ENCODE data around the gene VAPA. TPM values are rescaled to one million over a fixed set of nuclear protein-coding genes. Genes with fewer than 3 reads are reported as not detected.

Gene VAPA
- total and polyA plus RNA-seq, 10 donors, result 53.1 to 290 (median 181) TPM

- Histone ChIP-seq H3K27ac (peak overlapping the region in 4 of 8 donors; percentile 1 to 67 (median 12)), H3K4me3 (no peak overlapping the region), H3K36me3 (no peaks in the 10 kb centered on the region), H3K9me3 (no peaks in the 10 kb centered on the region), H3K4me1 (peaks cover 0 to 15% (median 0%) of the 10 kb centered on the region in 6 donors), H3K27me3 (replicated peaks in 1 of 7) (no peaks in the 10 kb centered on the region)
- WGBS, 5 donors, result 46 to 66% (median 61%) methylated on average over 3 of the region's 3 CpGs
- intact Hi-C loops (cut with DNase I; ENCODE audit: low total_unique reads), result no loop called here
- DNase-seq, result no peak
- TF ChIP-seq POLR2A (IDR thresholded peaks at IDR 0.05), result no peak
- TF ChIP-seq CTCF (IDR thresholded peaks at IDR 0.05 in 8 of 11, conservative IDR thresholded peaks at IDR 0.05 in 3 of 11), result no peak
- no peak for TF ChIP-seq POLR2AphosphoS5 (IDR thresholded peaks at IDR 0.05)
Measured at GRCh38 chr18:9906481-9906880, 7.3 kb upstream of the VAPA start.

- peaks cover 0 to 19% (median 3%) of the 10 kb centered on the region in 6 donors for H3K4me1 ChIP-seq
- no peak overlapping the region for H3K4me3 ChIP-seq
- no peaks in the 10 kb centered on the region for H3K27me3 ChIP-seq (replicated peaks in 1 of 7)
- no peaks in the 10 kb centered on the region for H3K9me3 ChIP-seq
- DNase-seq, result no peak
- no peaks in the 10 kb centered on the region for H3K36me3 ChIP-seq
- intact Hi-C loops (cut with DNase I; ENCODE audit: low total_unique reads), result no loop called here
- H3K27ac ChIP-seq, result no peak overlapping the region
- TF ChIP-seq POLR2A (IDR thresholded peaks at IDR 0.05) (no peak), POLR2AphosphoS5 (IDR thresholded peaks at IDR 0.05) (no peak), CTCF (IDR thresholded peaks at IDR 0.05 in 8 of 11, conservative IDR thresholded peaks at IDR 0.05 in 3 of 11) (no peak)
- WGBS, 5 donors, result 86 to 98% (median 91%) methylated on average over 4 of the region's 4 CpGs
Measured at GRCh38 chr18:9907867-9908266, 5.9 kb upstream of the VAPA start.

- Histone ChIP-seq H3K27ac (peak overlapping the region in 2 of 8 donors; percentile 27 to 58), H3K36me3 (no peaks in the 10 kb centered on the region), H3K4me3 (no peak overlapping the region), H3K27me3 (replicated peaks in 1 of 7) (no peaks in the 10 kb centered on the region), H3K9me3 (no peaks in the 10 kb centered on the region), H3K4me1 (peaks cover 0 to 24% (median 10%) of the 10 kb centered on the region in 6 donors)
- DNase-seq, result no peak
- TF ChIP-seq POLR2AphosphoS5 (IDR thresholded peaks at IDR 0.05) (no peak), CTCF (IDR thresholded peaks at IDR 0.05 in 8 of 11, conservative IDR thresholded peaks at IDR 0.05 in 3 of 11) (no peak), POLR2A (IDR thresholded peaks at IDR 0.05) (no peak)
- intact Hi-C loops (cut with DNase I; ENCODE audit: low total_unique reads), result no loop called here
Measured at GRCh38 chr18:9910071-9910470, 3.7 kb upstream of the VAPA start.

- Histone ChIP-seq H3K4me1 (peaks cover 5 to 24% (median 15%) of the 10 kb centered on the region in 6 donors), H3K27ac (peak overlapping the region in 2 of 8 donors; percentile 27 to 58), H3K27me3 (replicated peaks in 1 of 7) (no peaks in the 10 kb centered on the region), H3K9me3 (no peaks in the 10 kb centered on the region), H3K4me3 (no peak overlapping the region), H3K36me3 (no peaks in the 10 kb centered on the region)
- no peak for DNase-seq
- TF ChIP-seq POLR2A (IDR thresholded peaks at IDR 0.05) (no peak), CTCF (IDR thresholded peaks at IDR 0.05 in 8 of 11, conservative IDR thresholded peaks at IDR 0.05 in 3 of 11) (no peak), POLR2AphosphoS5 (IDR thresholded peaks at IDR 0.05) (no peak)
- intact Hi-C loops (cut with DNase I; ENCODE audit: low total_unique reads), result no loop called here
- WGBS, 5 donors, result 80 to 88% (median 85%) methylated on average over 2 of the region's 2 CpGs
Measured at GRCh38 chr18:9910661-9911060, 3.2 kb upstream of the VAPA start.

Data from spleen (tissue), 11 donors.